ENCODE measurements around the gene ADGRL3.

- TF ChIP-seq CTCF (IDR thresholded peaks at IDR 0.05): no peak
- no peak for TF ChIP-seq POLR2A (IDR thresholded peaks at IDR 0.05)
Measured at GRCh38 chr4:62037571-62037970, 837.4 kb downstream of the ADGRL3 start.
